Progenitor cell of endocrine pancreas (in vitro differentiated cells): ENCODE measurements around the gene BUD31. TPM values are rescaled to one million over a fixed set of nuclear protein-coding genes. Genes with fewer than 3 reads are reported as not detected.
A peak's percentile ranks its signal among the peaks of the same experiment; 100 is the strongest.

Source experiments
- DNase-seq: peaks from one replicate; pipeline ENCODE4 v3.0.0; 2021; ENCODE audit warnings: low spot score; ENCODE audit not compliant: unreplicated experiment
- H3K27ac Mint-ChIP-seq: 2 replicates; pipeline ENCODE4 v1.8.0; 2021; ENCODE audit warnings: mild to moderate bottlenecking, moderate library complexity, mixed read lengths
- H3K27me3 Mint-ChIP-seq: 2 replicates; pipeline ENCODE4 v1.8.0; 2021; ENCODE audit warnings: mixed read lengths
- H3K36me3 Mint-ChIP-seq: 2 replicates; pipeline ENCODE4 v1.8.0; 2022; ENCODE audit warnings: mixed read lengths; ENCODE audit not compliant: insufficient read depth
- H3K4me1 Mint-ChIP-seq: 2 replicates; pipeline ENCODE4 v1.8.0; 2021; ENCODE audit warnings: low read depth, mixed read lengths
- H3K4me3 Mint-ChIP-seq: 2 replicates; pipeline ENCODE4 v1.8.0; 2021; ENCODE audit warnings: low read depth, mild to moderate bottlenecking, moderate library complexity, mixed read lengths
- H3K9me3 Mint-ChIP-seq: 2 replicates; pipeline ENCODE4 v1.8.0; 2021; ENCODE audit warnings: low read depth, mixed read lengths
- total RNA-seq: library from RNA; stranded (reverse); gene quantifications from 2 replicates; pipeline ENCODE4 v1.2.1, GENCODE V29; 2021
- TF ChIP-seq, protein P1 (sequence below): fragments of 200-600 bp; sonication (generic); IDR thresholded peaks from one replicate; pipeline ENCODE4 v1.5.0; 2021; ENCODE audit warnings: antibody characterized with exemption, mild to moderate bottlenecking; ENCODE audit not compliant: unreplicated experiment

Gene BUD31
- total RNA-seq, 1 donor from 2014 or later: 102 TPM

DNA sequence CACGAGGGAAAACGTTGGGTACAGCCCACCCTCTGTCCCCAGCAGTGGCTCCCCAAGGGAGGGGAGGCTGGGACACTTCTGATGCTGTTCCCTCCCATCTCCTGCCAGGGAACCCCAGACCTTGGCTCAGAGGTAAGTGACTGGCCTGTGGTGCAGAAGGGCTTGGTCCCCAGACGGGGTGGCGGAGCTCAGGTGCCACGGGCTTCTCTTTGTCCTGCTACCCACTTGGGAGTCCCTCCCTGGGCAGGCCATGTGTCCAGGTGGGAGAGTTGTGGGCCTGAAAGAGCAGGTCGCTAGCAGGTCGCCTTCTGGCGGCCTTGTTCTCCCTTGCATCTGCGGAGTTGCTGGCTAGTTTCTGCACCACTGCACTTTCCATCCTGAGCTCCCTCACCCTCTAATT lies 47.1 kb downstream of the BUD31 start:
- Mint-ChIP-seq H3K36me3 (peaks cover 19% of the 10 kb centered on the region), H3K4me3 (no peak overlapping the region), H3K27me3 (no peaks in the 10 kb centered on the region), H3K4me1 (no peaks in the 10 kb centered on the region), H3K27ac (peak overlapping the region; percentile 73), H3K9me3 (no peaks in the 10 kb centered on the region)
- TF ChIP-seq, protein P1, sequence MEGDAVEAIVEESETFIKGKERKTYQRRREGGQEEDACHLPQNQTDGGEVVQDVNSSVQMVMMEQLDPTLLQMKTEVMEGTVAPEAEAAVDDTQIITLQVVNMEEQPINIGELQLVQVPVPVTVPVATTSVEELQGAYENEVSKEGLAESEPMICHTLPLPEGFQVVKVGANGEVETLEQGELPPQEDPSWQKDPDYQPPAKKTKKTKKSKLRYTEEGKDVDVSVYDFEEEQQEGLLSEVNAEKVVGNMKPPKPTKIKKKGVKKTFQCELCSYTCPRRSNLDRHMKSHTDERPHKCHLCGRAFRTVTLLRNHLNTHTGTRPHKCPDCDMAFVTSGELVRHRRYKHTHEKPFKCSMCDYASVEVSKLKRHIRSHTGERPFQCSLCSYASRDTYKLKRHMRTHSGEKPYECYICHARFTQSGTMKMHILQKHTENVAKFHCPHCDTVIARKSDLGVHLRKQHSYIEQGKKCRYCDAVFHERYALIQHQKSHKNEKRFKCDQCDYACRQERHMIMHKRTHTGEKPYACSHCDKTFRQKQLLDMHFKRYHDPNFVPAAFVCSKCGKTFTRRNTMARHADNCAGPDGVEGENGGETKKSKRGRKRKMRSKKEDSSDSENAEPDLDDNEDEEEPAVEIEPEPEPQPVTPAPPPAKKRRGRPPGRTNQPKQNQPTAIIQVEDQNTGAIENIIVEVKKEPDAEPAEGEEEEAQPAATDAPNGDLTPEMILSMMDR: no peak
- no peak for DNase-seq

DNA sequence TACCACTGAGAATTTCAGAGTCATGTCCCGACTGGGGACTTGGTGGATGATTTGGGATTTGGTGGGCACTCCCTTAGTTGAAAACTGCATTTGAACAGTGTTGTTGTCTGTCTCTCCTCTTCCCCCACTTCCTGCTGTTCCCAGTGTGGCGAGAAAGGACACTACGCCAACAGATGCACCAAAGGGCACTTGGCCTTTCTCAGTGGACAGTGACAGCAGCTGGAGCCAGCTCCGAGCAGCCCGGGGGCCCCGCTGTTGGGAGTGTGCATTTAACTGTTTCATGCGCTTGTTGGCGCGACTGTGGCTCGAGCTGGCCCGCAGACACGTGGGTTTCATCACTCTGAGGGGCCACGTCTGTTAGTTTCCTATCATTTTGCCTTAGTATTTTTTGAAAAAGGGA lies 47.5 kb downstream of the BUD31 start:
- Mint-ChIP-seq H3K4me1 (no peaks in the 10 kb centered on the region), H3K4me3 (no peak overlapping the region), H3K9me3 (no peaks in the 10 kb centered on the region), H3K27me3 (no peaks in the 10 kb centered on the region), H3K36me3 (peaks cover 16% of the 10 kb centered on the region), H3K27ac (peak overlapping the region; percentile 73)
- DNase-seq: no peak
- TF ChIP-seq, protein P1: no peak

DNA sequence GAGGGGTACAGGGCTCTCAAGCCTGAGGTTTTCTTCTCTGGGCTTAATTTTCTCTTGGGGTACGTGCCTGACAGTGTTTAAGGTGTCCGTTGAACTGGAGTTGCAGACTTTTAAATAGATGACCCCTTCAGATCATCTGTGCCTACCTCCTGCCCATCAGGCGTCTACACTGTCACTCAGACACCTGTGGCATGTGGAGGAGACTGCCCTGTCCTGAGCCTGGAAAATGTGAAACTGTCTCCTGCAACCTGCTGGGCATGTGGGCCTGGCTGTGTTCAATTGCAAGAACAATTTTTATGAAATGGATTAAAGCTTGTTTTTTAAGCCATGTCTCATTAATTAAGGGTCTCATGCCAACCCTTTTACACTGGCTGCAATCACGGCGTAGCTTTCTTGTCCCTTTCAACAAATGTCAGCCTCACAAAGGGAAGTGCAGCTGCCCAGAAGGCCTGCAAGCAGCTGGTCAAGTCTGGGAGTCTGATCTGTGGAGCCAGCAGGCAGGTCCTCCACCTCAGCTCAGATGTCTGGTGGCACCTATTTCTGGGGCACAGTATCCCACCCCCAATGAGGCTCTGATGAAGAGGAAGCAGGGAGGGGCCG lies 48.4 kb downstream of the BUD31 start:
- DNase-seq: no peak
- H3K27ac Mint-ChIP-seq: no peak overlapping the region
- TF ChIP-seq, protein P1: no peak
- H3K9me3 Mint-ChIP-seq: no peaks in the 10 kb centered on the region
- H3K4me1 Mint-ChIP-seq: no peaks in the 10 kb centered on the region
- H3K4me3 Mint-ChIP-seq: no peak overlapping the region
- H3K36me3 Mint-ChIP-seq: peaks cover 16% of the 10 kb centered on the region
- H3K27me3 Mint-ChIP-seq: no peaks in the 10 kb centered on the region

DNA sequence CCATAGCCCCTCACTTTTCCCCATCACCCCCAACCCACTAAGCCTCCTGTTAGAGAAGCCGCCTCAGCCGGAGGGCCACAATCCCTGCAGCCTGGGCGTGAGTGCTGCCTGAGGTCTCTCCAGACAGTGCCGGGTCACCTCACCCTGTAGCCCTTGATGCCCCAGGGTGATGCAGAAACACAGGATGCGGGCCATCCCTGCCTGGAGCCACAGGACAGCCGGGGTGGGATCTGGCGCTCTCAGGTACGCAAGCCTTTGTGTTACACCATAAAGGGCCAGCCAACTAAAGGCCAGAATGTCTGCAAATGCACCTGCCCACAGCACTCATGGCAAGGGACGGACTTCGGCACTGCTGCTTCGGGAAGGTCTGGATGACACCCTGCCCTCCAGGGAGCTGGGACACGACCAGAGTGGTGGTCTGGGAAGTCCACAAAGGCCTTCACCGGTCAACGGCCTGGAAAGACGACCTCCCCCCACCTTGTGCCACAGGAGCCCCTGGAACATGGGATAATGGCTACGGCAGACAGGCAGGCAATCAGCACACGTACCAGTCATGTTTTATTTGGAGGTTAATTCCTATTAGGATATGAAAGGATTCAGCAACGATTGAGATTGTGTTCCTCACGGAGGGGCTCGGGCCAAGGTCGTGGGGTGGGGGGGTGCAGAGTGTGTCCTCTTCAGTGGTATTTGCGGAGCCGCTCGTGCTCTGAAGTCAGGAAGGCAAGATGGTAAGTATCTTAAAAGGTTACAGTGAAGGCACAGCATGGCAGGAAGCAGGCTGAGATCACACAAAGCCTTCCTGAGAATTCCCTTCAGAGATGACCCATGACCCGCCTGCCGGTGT lies 49.1 kb downstream of the BUD31 start:
- TF ChIP-seq, protein P1: no peak
- no peaks in the 10 kb centered on the region for H3K4me1 Mint-ChIP-seq
- H3K27ac Mint-ChIP-seq: no peak overlapping the region
- peaks cover 16% of the 10 kb centered on the region for H3K36me3 Mint-ChIP-seq
- no peaks in the 10 kb centered on the region for H3K27me3 Mint-ChIP-seq
- DNase-seq: no peak
- H3K9me3 Mint-ChIP-seq: no peaks in the 10 kb centered on the region
- H3K4me3 Mint-ChIP-seq: no peak overlapping the region

DNA sequence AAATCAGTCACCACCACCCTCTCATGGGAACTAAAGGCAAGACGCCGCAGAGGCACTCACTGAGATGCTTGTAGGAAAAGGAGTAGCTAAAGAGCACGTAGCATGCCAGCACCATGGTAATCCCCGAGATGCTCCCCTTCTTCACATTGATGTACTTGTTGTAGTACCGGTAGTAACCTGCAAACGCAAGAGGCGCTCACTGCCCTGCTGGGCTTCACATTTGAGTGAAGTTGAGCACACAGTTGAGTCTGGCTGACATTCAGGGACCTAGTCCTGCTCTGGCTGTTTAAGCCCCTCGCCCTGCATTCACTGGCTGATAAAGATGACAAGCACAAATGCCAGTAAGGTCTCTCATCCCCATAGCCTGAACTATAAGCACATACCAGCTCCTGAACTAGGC lies 50.3 kb downstream of the BUD31 start:
- Mint-ChIP-seq H3K27me3 (no peaks in the 10 kb centered on the region), H3K4me1 (peaks cover 3% of the 10 kb centered on the region), H3K4me3 (no peak overlapping the region), H3K9me3 (no peaks in the 10 kb centered on the region), H3K27ac (no peak overlapping the region), H3K36me3 (peaks cover 15% of the 10 kb centered on the region)
- DNase-seq: no peak
- TF ChIP-seq, protein P1: peak; percentile 46
